ENCODE measurements around the gene XCR1.
"Not testable (repeated sequence)": the region's sequence is repeated elsewhere in the genome, so short reads cannot be mapped to it uniquely, and the experiment has no call there.

XCR1 gene

DNA sequence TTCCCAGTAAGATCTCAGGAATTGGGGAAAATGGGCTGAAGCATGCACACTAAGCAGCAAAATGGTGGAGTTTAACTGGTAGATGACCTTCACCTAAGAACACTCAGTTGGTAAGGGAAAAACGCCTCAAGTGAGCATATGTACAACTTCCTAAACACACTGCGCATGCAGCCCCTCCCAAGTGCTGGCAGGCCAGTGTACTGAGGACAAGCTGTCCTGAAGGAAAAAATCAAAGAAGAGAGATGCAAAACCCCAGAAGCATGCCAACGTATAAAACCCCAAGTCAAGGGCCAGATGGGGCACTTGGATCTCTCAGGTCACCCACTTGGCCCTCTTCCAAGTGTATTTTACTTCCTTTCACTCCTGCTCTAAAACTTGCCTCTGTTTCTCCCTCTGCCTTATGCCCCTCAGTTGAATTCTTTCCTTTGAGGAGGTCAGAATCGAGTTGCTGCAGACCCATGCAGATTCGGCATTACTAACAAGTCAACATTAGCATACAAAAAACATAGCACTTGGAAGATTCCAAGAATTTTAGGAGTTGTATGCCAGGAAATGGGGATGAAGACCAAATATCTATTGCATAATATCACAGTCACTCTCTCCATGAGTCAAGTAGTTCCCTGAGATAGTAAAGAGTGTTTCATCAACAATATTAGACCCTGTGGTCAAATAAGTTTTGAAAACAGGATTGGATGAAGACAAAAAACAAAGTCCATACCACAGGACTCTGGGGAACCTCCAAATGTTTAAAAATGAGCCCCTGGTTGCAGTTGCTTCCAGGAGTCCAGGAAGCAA lies 20.8 kb downstream of the XCR1 start:
- H3K4me3 ChIP-seq (ENCODE audit: extremely low read depth, insufficient read depth, low read length, poor library complexity, severe bottlenecking) = no peak overlapping the region
- H3K36me3 ChIP-seq (ENCODE audit: control insufficient read depth, insufficient read depth, low read length) = no peaks in the 10 kb centered on the region
- 57 to 96% methylated on average over 1 to 3 of the region's 5 CpGs for WGBS, 2 experiments (ENCODE audit: insufficient coverage in 2 of 2)
- H3K9me3 ChIP-seq (ENCODE audit: control insufficient read depth, low read length) = no peaks in the 10 kb centered on the region
- no peaks in the 10 kb centered on the region for H3K4me1 ChIP-seq (ENCODE audit: control insufficient read depth, insufficient read depth, low read length, poor library complexity, severe bottlenecking)
- no peak overlapping the region for H3K27ac ChIP-seq (ENCODE audit: low read depth, low read length, severe bottlenecking)

DNA sequence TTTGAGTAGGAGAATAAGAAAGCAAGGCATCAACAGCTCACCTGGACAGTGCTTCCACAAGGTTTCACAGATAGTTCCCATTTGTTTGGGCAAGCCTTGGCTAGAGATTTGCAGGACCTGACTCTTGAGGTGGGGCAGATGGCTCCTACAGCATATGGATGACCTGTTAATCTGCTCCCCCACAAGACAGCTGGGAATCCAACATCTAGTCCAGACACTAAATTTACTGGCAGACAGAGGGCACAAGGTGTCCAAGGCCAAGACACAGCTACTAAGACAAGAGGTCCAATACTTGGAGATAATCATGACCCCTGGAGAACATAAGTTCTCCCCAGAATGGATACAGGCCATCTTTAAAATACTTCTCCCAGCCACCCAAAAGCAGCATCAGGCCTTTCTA lies 23.6 kb downstream of the XCR1 start:
- H3K4me3 ChIP-seq (ENCODE audit: extremely low read depth, insufficient read depth, low read length, poor library complexity, severe bottlenecking); H3K4me1 ChIP-seq (ENCODE audit: control insufficient read depth, insufficient read depth, low read length, poor library complexity, severe bottlenecking); H3K27ac ChIP-seq (ENCODE audit: low read depth, low read length, severe bottlenecking); H3K9me3 ChIP-seq (ENCODE audit: control insufficient read depth, low read length); H3K36me3 ChIP-seq (ENCODE audit: control insufficient read depth, insufficient read depth, low read length): not testable (repeated sequence)

DNA sequence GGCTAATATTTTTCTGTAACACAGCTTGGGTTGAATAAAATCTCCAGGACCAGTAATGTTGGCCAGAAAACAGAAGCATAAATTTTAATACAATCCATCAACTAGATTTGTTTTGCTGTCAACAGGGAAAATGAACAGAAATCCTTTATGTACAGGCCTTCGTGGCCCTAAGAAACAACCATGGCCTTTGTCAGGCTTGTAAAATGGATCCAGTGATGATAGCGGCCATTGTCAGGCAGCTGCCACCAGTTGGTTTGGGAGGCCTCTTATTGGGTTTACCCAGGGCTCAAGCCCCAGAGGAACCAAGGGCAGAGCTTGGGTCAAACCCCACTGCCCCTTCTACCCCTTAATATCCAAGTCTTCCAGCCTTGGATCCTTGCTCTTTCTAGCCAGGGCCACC lies 26.1 kb downstream of the XCR1 start:
- H3K9me3 ChIP-seq (ENCODE audit: control insufficient read depth, low read length) = no peaks in the 10 kb centered on the region
- H3K4me3 ChIP-seq (ENCODE audit: extremely low read depth, insufficient read depth, low read length, poor library complexity, severe bottlenecking) = no peak overlapping the region
- 74 to 92% methylated on average over 2 of the region's 2 CpGs for WGBS, 2 experiments (ENCODE audit: insufficient coverage in 2 of 2)
- H3K4me1 ChIP-seq (ENCODE audit: control insufficient read depth, insufficient read depth, low read length, poor library complexity, severe bottlenecking) = no peaks in the 10 kb centered on the region
- H3K36me3 ChIP-seq (ENCODE audit: control insufficient read depth, insufficient read depth, low read length) = no peaks in the 10 kb centered on the region
- H3K27ac ChIP-seq (ENCODE audit: low read depth, low read length, severe bottlenecking) = no peak overlapping the region

DNA sequence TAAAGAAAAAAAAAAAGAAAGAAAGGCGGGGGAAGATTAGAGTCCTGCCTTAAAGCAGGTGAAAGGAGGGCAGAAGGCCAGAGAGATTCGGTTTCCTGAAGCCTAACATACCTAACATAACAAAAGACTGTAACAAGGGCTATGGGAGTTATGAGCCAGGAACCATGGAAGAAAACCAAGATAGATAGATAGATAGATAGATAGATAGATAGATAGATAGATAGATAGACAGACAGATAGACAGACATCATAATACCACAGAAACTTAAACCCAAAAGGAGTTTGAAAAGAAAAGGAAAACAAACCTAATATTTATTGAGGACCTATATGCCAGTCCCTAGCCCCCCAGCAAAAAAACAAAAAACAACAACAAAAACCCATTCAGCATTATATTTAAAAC lies 29.3 kb downstream of the XCR1 start:
- Histone ChIP-seq H3K27ac (ENCODE audit: low read depth, low read length, severe bottlenecking) (no peak overlapping the region), H3K4me1 (ENCODE audit: control insufficient read depth, insufficient read depth, low read length, poor library complexity, severe bottlenecking) (peaks cover 12% of the 10 kb centered on the region), H3K4me3 (ENCODE audit: extremely low read depth, insufficient read depth, low read length, poor library complexity, severe bottlenecking) (no peak overlapping the region), H3K9me3 (ENCODE audit: control insufficient read depth, low read length) (no peaks in the 10 kb centered on the region), H3K36me3 (ENCODE audit: control insufficient read depth, insufficient read depth, low read length) (no peaks in the 10 kb centered on the region)
- no CpG with 5 or more reads among the region's 2 CpGs for WGBS, 2 experiments (ENCODE audit: insufficient coverage in 2 of 2)

DNA sequence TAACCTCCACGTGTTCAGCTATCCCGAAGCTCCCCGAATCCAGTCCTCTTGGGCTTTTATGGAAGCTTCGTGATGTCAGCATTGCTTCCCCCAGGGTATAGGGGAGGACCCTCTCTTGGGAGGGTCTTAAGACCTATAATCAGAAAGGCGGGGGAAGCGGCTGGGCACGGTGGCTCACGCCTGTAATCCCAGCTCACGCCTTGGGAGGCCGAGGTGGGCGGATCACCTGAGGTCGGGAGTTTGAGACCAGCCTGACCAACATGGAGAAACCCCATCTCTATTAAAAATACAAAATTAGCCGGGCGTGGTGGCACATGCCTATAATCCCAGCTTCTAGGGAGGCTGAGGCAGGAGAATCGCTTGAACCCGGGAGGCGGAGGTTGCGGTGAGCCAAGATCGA lies 29.8 kb downstream of the XCR1 start:
- not testable (repeated sequence) for H3K36me3 ChIP-seq (ENCODE audit: control insufficient read depth, insufficient read depth, low read length); H3K9me3 ChIP-seq (ENCODE audit: control insufficient read depth, low read length); H3K27ac ChIP-seq (ENCODE audit: low read depth, low read length, severe bottlenecking); H3K4me3 ChIP-seq (ENCODE audit: extremely low read depth, insufficient read depth, low read length, poor library complexity, severe bottlenecking)
- H3K4me1 ChIP-seq (ENCODE audit: control insufficient read depth, insufficient read depth, low read length, poor library complexity, severe bottlenecking) = peaks cover 16% of the 10 kb centered on the region
- WGBS, 2 experiments (ENCODE audit: insufficient coverage in 2 of 2) = 78 to 94% methylated on average over 4 to 14 of the region's 19 CpGs

DNA sequence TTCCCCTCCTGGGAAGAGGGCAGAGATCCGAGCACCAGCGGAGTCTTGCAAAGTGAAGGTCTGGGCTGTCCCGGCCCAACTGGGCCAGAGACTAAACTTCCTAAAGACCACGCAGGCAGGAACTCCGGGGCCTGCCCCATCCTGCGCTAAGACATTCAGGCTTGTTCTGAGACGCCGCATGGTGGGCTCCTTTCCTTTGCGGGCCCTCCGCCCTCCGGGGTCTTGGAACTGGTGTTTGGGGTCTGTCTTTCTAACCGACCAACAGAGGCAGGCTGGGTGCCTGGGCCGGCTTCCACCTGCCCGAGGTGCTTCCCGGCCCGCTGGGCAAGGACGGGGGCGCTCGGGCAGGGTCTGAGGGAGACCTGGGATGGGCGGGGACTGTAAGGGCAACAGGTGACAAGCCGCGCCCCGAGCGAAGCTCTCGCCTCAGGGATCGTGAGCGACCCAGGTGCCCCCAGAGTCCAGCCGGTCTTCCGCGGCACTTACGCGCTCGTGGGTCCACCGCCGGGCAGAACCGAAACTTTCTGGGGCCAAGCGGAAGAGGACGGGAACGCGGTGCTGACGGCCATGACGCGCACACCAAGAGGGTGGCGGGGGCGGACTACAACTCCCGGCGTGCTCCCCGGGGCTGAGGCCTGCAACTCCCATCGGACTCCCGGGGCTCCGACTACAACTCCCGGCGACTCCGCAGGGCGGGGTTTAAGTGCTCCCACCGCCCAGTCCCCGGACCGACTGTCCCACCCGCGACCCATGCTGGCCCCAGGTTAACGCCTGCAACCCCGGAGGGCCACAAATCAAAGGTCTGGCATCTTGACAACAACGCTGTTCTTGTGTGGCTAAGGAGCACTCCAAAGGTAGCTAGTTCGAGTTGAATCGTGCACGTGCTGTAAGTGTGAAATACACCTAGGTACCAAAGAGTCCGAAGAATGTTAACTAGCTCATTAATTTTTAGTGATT lies 31.8 kb downstream of the XCR1 start, which contains the start of gene FYCO1:
TSS of gene FYCO1 (minus strand) at position 589 of the 957 bp plus-strand sequence. CDS start 10,914 bp downstream, outside the sequence.
- H3K4me3 ChIP-seq (ENCODE audit: extremely low read depth, insufficient read depth, low read length, poor library complexity, severe bottlenecking) = peak within 1 kb of the TSS; percentile 89
- H3K9me3 ChIP-seq (ENCODE audit: control insufficient read depth, low read length) = no peaks in the 10 kb centered on the region
- H3K36me3 ChIP-seq (ENCODE audit: control insufficient read depth, insufficient read depth, low read length) = peaks cover 4% of the 10 kb centered on the region
- H3K4me1 ChIP-seq (ENCODE audit: control insufficient read depth, insufficient read depth, low read length, poor library complexity, severe bottlenecking) = peaks cover 16% of the 10 kb centered on the region
- peak within 1 kb of the TSS; percentile 59 for H3K27ac ChIP-seq (ENCODE audit: low read depth, low read length, severe bottlenecking)
- WGBS, 2 experiments (ENCODE audit: insufficient coverage in 2 of 2) = 2 to 5% methylated on average over 57 to 64 of the region's 67 CpGs

DNA sequence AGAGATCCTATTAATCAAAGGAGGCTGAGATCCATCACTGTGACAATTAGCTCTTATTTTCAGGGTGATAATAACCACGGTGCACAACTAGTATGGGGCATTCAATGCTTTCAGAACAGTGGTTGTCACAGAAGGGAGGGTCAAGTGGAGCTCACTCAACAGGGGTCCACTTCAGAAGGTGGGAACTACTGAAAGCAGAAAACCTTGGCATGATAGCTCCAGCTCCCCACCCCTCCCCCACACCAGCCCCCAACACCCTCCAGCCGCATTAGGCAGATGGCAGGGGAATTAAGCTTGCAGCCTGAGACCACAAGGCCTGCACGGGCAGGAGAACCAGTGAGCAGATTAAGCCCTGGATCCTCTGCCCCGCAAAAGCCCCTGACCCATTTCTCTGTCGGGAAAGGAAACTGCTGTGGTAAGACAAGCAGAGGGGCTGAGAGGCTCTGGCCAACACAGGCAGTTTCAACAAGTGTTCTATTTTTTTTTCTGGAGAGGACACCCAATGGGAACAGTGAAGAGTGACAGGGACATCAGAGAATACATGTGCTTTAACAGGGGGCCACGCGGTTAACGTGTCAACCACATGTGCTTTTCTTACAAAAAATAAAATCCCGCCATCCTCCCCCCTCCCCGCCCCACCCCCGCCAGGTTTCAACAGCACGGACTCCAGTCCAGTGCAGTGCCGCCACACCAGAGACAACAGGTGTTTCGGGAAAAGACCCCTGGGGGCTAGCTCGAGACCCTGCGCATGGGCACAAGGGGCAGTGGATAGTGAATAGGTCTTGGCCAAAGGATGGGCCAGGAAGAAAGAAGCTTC lies 32.7 kb downstream of the XCR1 start:
- Histone ChIP-seq H3K4me1 (ENCODE audit: control insufficient read depth, insufficient read depth, low read length, poor library complexity, severe bottlenecking) (peaks cover 16% of the 10 kb centered on the region), H3K9me3 (ENCODE audit: control insufficient read depth, low read length) (no peaks in the 10 kb centered on the region), H3K36me3 (ENCODE audit: control insufficient read depth, insufficient read depth, low read length) (peaks cover 4% of the 10 kb centered on the region), H3K27ac (ENCODE audit: low read depth, low read length, severe bottlenecking) (no peak overlapping the region), H3K4me3 (ENCODE audit: extremely low read depth, insufficient read depth, low read length, poor library complexity, severe bottlenecking) (peak overlapping the region; percentile 89)
- WGBS, 2 experiments (ENCODE audit: insufficient coverage in 2 of 2) = 15 to 39% methylated on average over 5 to 6 of the region's 16 CpGs

DNA sequence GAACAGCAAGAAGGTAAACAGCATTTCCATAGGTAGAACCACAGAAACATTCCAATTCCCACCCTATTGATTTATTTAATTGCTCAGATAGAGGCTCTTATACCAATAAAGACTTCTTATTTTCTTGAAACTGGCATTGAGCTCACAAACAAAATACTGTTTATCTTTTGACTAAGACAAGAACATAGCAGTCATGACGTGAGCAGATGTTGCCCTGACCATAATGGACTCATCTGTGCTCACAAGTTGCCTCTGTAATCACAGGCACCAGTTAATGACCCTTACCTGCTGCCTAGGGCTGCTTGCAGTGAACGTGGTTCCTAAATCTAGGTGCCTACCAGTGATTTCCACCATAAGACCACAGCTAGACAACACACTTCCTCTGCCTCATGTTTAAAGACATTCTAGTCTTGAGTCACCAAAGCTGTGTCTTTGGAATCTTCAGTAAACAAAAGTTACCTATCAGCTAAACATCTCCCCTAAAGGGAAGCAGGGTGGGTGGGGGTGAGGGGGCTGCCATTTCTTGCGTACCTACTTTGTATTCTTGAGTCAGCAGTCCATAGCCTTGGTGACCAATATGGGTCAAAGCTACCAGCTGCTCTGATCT lies 33.8 kb downstream of the XCR1 start:
- peaks cover 4% of the 10 kb centered on the region for H3K36me3 ChIP-seq (ENCODE audit: control insufficient read depth, insufficient read depth, low read length)
- H3K9me3 ChIP-seq (ENCODE audit: control insufficient read depth, low read length) = no peaks in the 10 kb centered on the region
- no peak overlapping the region for H3K4me3 ChIP-seq (ENCODE audit: extremely low read depth, insufficient read depth, low read length, poor library complexity, severe bottlenecking)
- H3K27ac ChIP-seq (ENCODE audit: low read depth, low read length, severe bottlenecking) = no peak overlapping the region
- 81 to 94% methylated on average over 2 of the region's 3 CpGs for WGBS, 2 experiments (ENCODE audit: insufficient coverage in 2 of 2)
- H3K4me1 ChIP-seq (ENCODE audit: control insufficient read depth, insufficient read depth, low read length, poor library complexity, severe bottlenecking) = peaks cover 16% of the 10 kb centered on the region

DNA sequence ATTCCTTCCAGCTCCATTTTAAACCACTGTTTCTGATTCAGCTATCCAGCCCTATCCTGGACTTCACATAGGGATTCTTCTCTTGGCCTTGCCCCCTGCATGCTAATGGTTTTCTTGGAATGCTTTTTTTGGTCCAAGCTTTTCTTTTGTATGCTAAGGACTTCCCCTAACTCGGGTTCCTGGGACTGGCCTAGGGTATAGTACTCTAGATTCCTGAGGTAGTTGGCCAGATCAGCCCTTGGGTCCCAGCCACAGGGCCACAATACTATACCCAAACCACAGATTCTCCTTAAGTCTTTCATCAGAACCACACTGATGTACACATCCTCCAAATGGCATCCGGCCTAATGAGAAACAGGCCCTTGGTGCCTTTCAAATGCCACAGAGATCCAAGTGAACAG lies 34.5 kb downstream of the XCR1 start:
- H3K4me1 ChIP-seq (ENCODE audit: control insufficient read depth, insufficient read depth, low read length, poor library complexity, severe bottlenecking) = peaks cover 22% of the 10 kb centered on the region
- no peak overlapping the region for H3K4me3 ChIP-seq (ENCODE audit: extremely low read depth, insufficient read depth, low read length, poor library complexity, severe bottlenecking)
- WGBS, 2 experiments (ENCODE audit: insufficient coverage in 2 of 2) = 51 to 69% methylated on average over 2 of the region's 2 CpGs
- peaks cover 4% of the 10 kb centered on the region for H3K36me3 ChIP-seq (ENCODE audit: control insufficient read depth, insufficient read depth, low read length)
- no peaks in the 10 kb centered on the region for H3K9me3 ChIP-seq (ENCODE audit: control insufficient read depth, low read length)
- no peak overlapping the region for H3K27ac ChIP-seq (ENCODE audit: low read depth, low read length, severe bottlenecking)

DNA sequence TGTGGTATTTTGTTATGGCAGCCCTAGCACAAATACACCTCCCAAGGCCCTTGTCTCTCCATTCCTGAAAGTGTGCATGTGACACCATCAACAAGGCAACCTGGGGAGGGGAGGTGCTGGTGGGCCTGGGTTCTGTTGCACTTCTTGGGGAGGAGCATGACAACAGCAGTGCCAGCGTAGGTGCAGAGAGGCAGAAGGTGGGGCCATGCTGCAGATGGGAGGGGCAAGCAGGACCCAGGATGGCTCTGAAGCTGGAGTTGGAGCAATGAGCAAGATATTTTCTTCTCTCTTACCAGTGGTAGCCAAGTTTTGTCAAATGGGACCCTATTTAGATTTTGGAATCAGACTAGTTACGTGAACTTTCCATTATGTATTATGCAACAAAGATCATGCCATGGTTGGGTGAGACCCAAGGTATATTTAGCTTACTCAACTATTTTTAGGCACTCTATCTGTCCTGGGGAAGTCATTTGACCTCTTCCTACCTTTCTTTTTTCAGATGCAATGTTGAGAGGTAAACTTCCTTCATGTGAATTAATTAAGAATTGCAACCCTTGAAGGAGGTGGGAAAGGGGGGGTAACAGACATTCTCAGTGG lies 35.1 kb downstream of the XCR1 start:
- H3K9me3 ChIP-seq (ENCODE audit: control insufficient read depth, low read length) = no peaks in the 10 kb centered on the region
- 100% methylated on average over 1 of the region's 2 CpGs for WGBS, 2 experiments (ENCODE audit: insufficient coverage in 2 of 2)
- H3K27ac ChIP-seq (ENCODE audit: low read depth, low read length, severe bottlenecking) = no peak overlapping the region
- peaks cover 28% of the 10 kb centered on the region for H3K4me1 ChIP-seq (ENCODE audit: control insufficient read depth, insufficient read depth, low read length, poor library complexity, severe bottlenecking)
- peaks cover 4% of the 10 kb centered on the region for H3K36me3 ChIP-seq (ENCODE audit: control insufficient read depth, insufficient read depth, low read length)
- no peak overlapping the region for H3K4me3 ChIP-seq (ENCODE audit: extremely low read depth, insufficient read depth, low read length, poor library complexity, severe bottlenecking)

All from mesodermal cell (in vitro differentiated cells).